IPS-NIHi7 (cell line): Measurements from ENCODE around the gene CEP63.

ENCODE experiments used
- DNase-seq: peaks from one replicate; pipeline ENCODE4 v3.0.0; 2012; ENCODE audit warnings: mixed read lengths; ENCODE audit errors: extremely low spot score

The CEP63 gene

DNA sequence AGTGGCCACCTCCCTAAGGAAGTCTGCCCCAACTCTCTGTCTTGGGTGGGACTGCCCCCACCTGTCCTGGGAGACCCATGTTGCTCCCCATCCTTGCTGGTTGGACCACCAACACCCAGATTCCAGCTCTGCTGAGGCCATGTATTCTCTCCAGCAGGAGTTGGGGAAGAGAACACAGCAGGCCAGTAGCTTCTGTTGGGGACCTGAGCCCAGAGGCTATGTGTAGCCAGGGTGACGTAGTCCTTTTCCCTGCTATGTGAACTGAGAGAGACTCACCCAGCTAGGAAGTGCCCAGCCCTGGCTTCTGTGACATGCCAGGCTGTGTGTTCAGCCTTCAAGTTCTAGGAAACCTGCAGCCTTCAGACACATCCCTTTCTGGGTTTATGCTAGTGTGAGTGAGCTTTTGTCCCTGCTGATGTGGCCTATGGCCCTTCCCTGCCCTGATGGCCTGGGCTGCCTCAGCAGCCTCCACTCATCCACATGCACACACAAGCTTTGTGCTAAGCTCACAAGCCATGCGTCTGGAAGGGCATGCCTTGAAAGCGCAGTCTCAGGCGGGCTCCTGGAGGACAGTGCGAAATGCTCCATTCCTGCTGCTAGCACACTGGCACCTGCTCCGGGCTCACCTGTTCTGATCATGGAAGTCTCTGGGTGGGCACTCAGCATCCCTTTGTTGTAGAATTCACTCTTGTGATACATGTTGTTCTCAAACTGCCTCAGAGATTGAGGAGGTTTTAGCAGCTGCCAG is 122.3 kb downstream of the CEP63 start:
- no peak for DNase-seq

DNA sequence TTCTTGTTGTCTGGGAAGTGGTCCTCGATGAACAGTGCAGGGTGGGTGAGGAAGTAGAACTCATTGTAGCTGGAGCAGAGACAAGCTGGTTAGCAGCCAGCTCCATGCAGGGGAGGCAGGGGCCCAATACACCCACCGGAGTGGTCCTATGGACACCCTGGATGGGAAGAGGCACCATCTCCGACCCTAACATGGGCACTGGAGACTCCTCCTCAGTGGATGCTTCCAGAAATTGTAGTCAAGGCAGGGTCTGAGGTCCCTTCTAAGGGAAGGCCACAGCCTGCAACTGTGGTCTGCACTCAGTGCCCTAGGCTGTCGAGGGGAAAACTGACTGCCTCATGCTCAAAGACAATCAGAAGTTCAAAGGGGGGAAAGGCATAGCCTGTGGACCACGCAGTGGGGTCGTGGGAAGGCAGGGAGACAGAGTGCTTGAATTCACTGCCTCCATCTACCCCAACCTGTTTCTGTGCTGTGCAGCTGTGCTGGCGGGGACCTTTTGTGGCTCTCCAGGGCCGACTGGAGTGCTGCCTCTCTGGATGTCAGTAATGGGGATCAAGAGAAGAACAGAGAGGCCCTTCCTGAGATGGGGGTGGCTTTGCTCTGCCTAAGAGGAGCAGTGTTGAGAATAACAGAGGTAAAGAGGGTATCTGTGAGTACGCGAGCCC is 123.0 kb downstream of the CEP63 start:
- no peak for DNase-seq

DNA sequence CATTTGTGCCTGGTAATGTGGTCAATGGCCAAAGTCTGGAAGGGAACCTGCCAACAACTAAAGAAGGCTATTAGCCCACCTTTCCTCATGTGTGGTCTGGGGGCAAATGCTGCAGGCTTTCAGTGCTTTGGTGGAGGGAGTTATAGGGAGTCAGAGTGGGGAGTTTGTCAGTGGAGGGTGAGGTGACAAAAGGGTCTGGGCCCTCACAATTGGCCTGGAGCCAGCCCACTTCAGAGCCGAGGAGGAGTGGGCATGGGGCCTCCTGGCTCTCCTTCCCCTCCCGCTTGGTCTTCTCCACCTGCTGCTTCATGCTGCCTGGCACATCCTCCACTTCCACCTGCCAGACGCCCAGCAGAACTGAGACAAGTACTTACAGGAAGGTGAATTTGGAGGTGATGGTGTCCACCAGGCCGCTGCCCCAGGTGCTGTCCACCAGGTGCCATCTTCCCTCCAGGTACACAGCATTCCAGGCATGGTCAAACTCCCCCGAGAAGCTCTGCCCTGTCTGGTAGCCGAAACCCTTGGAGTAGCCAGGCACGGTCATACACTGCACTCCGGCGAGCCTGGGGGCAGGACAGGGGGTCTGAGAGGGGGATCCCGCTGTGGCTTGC is 124.1 kb downstream of the CEP63 start:
- no peak for DNase-seq

DNA sequence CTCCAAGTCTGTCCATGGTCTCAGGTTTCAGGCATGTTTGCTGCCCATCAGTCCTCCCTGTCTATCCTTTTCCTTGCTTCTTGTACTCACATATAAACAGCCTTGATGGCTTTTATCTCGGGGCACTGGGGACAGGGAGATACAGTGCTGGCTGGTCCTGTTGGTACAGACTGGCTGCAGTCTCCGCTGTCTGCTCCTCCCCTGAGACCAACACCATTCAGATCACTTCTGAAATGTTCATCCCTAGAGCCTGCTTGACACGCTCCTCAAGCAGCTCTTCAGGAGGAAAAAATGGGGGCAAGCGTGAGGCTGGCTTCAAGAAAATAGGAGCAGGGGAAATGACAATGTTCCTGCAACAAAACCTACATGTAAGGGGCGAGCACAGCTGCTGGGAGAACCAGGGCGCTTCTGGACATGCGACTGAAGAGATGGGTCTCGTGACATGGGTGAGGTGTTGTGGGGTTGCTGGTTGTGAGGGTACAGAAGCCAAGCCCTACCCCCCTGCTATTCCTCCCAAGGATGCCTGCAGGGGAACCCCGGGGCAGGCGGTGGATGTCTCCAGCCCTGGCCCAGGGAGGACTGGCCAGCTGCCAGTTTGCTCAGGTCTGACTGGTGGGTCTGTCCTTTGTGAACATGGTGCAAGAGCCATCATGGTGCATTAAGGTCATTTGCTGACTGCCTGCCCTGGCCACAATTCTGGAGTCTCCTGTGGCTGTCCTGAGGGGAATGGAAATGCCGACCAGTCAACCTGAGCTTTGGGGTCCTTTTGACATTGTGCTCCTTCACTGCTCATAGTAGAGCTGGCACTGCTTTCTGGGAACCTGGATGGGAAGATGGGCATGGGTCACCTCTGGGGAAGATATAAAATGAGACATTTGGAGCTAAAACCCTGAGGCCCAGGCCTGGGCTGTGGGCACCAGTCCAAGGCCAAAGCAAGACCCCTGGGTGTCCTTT is 124.9 kb downstream of the CEP63 start:
- DNase-seq, result no peak

DNA sequence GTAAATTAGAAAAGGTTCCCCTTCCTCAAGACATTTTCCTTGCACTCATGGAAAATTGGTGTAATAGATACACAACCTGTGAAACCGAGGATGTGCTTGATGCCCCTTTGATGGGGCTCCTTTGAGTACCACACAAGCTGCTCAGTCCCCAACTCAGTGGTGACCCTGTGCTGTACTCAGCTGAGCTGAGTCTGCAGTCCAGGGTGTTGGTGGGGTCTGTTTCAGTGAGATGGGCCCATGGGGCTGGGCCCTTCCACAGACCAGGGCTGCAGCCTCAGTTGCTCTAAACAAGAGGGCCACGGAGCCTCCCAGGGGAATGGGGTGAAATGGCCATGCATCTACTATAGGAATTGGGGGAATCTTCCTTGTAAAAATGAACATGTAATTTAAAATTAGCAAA is 125.7 kb downstream of the CEP63 start:
- DNase-seq, result no peak

DNA sequence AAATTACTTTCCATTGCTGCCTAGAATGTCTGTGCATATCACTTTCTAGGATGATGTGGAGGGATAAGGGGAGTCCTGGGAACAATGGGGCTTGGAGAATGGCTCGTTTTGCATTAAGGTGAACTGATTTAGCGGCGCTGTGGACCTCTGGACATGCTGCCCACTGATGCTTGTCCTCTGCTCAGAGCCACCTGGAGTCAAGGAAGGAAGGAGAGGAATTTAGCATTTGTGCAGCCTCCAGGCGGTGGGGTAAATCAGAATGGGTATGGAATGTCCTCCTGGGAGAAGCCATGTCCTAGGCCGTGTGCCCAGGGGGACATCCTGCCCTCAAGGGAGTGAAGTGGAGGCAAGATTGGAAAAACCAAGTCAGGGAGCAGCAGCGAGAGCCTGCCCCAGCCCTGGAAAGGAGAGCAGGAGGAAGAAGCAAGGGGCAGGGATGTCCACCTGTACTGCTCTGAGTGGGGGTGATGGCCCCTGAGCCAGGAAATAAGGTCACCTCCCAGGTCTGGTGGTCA is 127.2 kb downstream of the CEP63 start:
- no peak for DNase-seq

DNA sequence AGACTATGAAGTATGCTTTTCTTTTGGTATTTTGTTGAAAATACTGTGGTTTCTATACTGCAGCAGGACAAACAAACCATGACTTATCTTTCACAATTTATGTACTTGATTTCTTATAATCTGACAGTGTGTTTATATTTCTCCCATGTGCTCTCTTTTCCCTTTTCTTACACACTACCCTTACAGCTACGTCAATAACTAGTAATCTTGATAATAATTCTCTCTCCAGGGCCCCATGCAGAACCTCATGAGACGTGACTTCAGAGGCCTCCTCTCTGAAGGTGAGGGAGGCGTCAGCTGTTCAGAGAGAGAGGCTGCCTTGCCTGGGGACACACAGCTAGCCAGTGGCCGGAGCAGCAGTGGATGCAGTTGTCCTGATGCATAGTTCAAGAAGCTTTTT is 129.1 kb downstream of the CEP63 start:
- DNase-seq, result no peak

DNA sequence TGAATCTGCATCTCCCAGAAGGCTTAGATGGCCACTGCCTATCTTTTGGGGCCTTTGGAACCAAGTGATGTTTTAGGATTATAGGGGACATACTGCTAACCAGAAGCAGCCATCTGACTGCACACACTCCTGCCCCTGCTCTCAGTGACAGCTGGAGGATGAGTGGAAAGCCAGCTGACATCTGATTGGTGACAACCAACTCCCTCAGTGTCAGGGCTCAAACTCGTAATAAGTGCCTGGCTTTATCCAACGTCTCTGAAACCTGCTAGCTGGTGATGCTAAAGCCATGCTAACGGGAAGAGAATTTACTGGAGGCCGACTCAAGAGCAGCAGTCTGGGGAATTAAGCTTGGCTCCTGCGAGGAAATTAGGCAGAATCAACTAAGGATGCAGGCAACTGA is 129.9 kb downstream of the CEP63 start:
- no peak for DNase-seq

DNA sequence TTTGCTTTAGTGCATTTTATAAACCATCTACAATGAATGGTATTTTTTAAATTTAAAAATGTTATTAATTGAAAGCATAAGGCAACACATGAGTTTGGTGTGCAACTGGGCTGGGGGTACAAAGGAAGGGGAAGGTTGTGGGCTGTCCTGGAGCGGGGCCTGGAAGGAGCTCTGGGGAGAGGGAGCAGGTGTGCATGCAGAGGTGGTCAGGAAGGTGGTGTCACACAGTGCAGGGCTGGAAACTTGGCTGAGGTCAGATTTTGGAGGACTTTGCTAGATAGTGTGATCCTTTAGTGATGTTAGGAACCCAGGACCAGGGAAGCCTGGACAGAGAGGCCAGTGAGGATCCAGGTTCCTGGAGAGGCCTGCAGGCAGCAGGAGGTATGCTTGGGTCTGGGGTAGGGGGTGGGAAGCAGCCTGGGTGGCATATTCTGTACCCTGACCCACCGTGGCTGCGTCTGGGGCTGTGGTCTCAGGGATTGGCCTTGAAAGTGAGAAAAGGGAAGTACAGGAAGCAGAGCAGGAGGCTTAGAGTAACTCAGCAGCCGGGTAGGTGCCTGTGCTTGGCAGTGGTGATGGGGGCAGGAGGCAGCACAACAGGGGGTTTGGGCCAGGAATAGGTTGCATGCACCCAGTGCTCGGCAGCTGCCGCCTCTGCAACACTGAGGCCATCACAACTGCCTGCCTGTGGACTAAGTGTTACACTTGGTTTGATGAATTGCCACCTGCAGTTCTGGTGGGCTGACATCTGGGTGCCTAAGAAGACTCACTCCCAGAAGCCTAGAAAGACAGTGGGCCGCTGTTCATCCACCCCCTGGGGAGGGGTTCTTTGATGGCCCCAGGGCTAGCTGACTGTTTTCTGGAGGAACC is 132.0 kb downstream of the CEP63 start:
- DNase-seq, result no peak

DNA sequence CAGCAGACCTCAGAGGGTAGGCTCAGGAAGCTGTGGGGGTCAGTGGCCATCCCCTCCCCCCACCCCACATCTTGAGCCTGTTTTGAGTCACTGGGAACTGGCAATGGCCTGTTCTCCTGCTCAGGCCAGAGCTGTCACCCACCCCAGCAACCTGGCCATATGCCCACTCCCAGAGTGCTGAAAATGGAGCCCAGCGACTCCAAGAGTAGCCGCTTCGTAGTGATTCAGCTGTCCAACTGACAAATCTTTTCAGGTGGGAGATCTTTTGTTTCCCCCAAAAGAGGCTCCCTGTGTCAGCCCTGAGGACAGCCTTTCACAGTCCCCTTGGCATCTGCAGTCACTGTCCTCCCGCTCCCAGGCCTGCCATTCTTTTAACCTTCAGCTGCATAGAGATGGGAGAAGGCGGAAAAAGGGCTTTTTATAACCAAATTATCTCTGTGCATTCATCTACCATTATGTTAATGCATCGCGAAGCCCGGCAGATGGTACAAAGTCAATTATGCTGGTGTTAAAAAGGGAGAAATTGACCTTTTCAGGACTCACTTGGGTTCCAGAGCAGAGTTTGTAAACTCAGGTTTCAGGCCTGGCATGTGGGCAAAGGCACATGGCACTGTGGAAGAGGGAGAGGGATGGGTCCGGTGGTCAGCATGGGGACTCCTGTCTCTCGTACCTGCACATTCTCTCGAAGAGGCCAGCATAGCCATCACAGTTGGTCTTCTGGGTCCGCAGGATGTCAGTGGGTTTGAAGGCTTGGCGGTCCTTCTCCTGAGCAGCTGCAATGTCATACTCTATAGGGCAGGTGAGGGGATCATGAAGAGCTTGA is 132.8 kb downstream of the CEP63 start:
- DNase-seq, result no peak

DNA sequence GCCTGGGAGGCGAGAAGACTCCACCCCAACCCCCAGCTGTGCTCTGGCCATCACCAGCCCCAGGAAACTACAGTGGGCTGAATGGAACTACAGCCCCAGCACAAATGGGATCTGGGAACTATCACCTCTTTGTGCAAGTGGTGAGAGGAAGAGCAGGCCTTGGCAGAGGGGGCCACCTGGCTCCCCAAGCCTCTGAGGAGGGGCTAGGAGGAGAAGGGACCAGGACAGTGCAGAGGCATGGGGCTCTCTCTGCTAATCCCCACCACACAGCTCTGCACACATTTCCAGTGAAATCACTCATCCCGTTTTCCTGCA is 133.4 kb downstream of the CEP63 start:
- DNase-seq, result no peak

DNA sequence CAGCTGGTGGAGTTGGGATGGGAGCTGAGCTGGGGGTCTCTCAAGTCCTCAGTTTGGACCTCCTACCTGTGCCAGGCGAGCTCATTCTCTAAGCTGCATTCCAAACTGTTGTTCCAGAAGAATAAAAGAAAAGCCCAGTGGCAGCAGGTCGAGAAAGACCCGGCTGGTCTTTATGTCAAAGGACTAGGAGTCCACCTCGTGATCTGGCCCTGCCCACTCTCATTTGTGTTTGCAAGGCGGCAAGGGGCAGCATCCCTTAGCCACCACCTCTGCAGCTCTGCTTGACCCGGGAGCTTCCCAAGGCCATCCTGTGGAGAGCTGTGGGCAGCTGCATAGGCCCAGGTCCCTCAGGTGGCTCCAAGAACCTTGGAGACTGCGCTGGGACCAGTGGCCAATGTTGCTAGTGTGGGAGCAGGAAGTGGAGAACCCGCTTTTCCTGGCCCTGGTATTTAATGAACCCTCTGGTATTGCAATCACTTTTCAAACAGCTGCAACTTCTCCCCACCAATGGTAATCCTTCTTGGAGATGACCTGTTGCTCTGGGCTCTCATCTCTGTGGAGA is 134.1 kb downstream of the CEP63 start:
- DNase-seq, result no peak

DNA sequence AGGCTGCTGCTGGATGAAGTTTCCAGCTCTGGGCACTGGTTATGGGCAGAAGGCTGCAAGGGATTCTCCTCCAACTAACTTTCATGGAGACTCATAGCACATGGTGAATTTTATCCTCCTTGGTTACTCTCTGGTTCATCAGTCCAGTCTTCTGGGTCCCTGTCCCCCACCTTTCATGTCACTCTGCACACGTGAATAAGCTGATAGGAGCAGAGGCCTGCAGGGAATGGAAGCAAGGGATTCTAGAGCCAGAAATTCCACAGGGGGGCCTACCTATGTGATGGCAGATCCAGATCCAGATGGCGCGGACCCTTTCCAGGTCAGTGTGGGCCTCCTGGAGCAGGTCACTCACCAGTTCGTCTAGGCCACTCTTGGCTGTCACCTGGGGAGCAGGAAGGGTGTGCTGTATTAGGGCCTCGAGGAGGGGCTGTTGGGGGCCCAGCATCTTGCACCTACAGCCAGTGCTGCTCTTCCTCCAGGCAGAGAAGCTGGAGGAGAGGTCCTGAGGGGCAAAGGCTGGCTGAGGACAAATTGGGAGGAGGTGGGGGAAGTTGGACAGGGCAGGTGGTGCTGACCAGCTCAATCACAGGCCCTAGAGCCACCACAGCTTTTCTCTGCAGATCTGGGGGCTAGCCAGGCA is 134.7 kb downstream of the CEP63 start:
- no peak for DNase-seq

DNA sequence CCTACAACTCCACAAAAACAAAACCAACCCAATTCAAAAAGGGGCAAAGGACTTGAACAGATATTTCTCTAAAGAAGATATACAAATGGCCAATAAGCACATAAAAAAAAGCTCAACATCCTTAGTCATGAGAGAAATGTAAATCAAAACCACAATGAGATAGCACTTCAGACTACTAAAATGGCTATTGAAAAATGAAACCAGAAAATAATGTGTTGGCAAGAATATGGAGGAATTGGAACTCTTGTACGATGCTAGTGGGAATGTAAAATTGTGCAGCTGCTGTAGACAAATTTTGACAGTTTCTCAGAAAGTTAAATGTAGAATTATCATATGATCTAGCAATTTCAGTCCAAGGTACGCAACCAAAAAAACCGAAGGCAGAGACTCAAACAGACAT is 136.0 kb downstream of the CEP63 start:
- no peak for DNase-seq

DNA sequence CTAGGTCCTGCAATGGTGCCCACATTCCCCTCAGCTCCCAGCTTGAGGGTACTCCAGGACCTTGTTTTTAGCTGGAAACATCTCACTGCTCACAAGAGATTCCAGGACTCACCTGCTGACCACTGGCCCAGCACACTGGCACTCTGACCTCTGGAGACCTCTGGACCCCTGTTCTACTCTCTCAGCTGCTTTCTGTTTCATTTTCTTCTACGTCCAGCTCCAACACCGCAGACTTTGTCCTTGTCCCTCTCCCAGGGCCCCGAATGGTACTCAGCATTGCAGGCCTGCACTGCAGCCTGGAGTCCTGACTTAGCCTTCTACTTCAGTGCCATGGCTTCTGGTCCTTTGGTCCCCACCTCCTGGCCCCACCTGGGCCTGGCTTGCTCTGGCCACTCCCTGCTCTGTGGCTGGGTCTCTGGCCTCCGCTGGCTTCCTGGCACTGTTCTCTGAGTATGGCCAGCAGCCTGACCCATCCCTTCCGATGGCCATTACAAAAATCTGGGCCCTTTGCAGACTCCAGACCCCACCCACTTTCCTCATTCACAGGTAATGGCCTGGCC is 137.0 kb downstream of the CEP63 start:
- DNase-seq, result no peak

DNA sequence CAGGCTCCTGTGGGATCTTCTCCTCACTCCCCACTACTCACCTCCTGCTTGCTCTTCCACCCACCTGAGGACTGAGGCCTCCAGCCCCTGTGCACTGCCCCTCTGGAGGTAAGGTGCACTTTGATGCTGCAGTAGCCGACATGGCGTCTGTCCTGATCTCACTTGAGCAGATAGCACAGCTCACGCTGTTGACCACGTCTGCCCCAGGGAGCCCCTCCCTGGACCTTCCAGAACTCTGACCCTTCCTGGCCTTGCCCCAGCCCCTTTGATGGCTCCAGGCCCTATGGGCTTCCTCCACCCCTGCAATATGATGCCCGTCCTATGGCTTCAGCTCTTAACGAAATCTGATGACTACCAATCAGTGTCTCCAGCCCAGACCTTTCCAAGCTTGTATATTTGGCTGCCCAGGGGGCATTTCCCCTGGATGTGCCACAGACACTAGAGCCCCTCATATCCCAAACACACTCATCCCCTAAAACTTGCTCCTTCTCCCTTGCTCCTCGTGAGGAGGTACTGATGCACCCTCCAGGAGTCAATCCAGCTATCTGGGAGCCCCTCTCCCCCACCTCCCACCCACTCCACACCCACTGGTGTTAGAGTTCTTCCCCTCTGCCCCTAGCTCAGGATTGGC is 137.9 kb downstream of the CEP63 start:
- DNase-seq, result no peak
